MM.1S (cell line): Measurements from ENCODE around the gene MOAP1.
A peak's percentile ranks its signal among the peaks of the same experiment; 100 is the strongest.

Experiments used
- DNase-seq: peaks from one replicate; pipeline ENCODE4 v3.0.0-alpha.2; 2015
- H2AFZ ChIP-seq: fragments of 300-600 bp; sonication (generic); 2 replicates; pipeline ENCODE4 v1.6.0; 2016; ENCODE audit warnings: antibody characterized with exemption, low read length
- H3F3A ChIP-seq: fragments of 300-600 bp; sonication (generic); 2 replicates; pipeline ENCODE4 v1.6.1; 2016; ENCODE audit warnings: mild to moderate bottlenecking, antibody characterized with exemption, low read length, moderate library complexity, mixed read lengths; ENCODE audit not compliant: insufficient read depth
- H3K27ac ChIP-seq: fragments of 300-600 bp; sonication (generic); 2 replicates; pipeline ENCODE4 v1.5.1; 2016; ENCODE audit warnings: mild to moderate bottlenecking, low read length
- H3K27me3 ChIP-seq: fragments of 300-600 bp; sonication (generic); replicated peaks from 2 replicates; pipeline ENCODE4 v1.6.0; 2016; ENCODE audit warnings: low read length; ENCODE audit not compliant: insufficient read depth
- H3K36me3 ChIP-seq: fragments of 300-600 bp; sonication (generic); replicated peaks from 2 replicates; pipeline ENCODE4 v1.6.1; 2016; ENCODE audit warnings: mild to moderate bottlenecking, low read length, mixed read lengths; ENCODE audit not compliant: insufficient read depth
- H3K4me1 ChIP-seq: fragments of 300-600 bp; sonication (generic); 2 replicates; pipeline ENCODE4 v1.6.1; 2016; ENCODE audit warnings: low read length, mixed read lengths
- H3K4me2 ChIP-seq: fragments of 300-600 bp; sonication (generic); 2 replicates; pipeline ENCODE4 v1.6.0; 2016; ENCODE audit warnings: low read depth, low read length
- H3K4me3 ChIP-seq: fragments of 300-600 bp; sonication (generic); 2 replicates; pipeline ENCODE4 v1.5.1; 2016; ENCODE audit warnings: low read length, mixed read lengths
- H3K79me2 ChIP-seq: fragments of 300-600 bp; sonication (generic); 2 replicates; pipeline ENCODE4 v1.6.1; 2016; ENCODE audit warnings: mixed run types, low read length, mixed read lengths
- H3K9ac ChIP-seq: fragments of 300-600 bp; sonication (generic); 2 replicates; pipeline ENCODE4 v1.6.1; 2016; ENCODE audit warnings: low read length, mixed read lengths
- H3K9me2 ChIP-seq: fragments of 300-600 bp; sonication (generic); replicated peaks from 2 replicates; pipeline ENCODE4 v1.6.1; 2016; ENCODE audit warnings: mild to moderate bottlenecking, low read length, mixed read lengths; ENCODE audit not compliant: insufficient read depth
- H3K9me3 ChIP-seq: fragments of 300-600 bp; sonication (generic); replicated peaks from 2 replicates; pipeline ENCODE4 v1.6.1; 2016; ENCODE audit warnings: mild to moderate bottlenecking, low read length, mixed read lengths; ENCODE audit not compliant: insufficient read depth
- H4K20me1 ChIP-seq: fragments of 300-600 bp; sonication (generic); 2 replicates; pipeline ENCODE4 v1.6.1; 2016; ENCODE audit warnings: mild to moderate bottlenecking, low read length, moderate library complexity, mixed read lengths; ENCODE audit not compliant: insufficient read depth
- CTCF ChIP-seq: fragments of 300-600 bp; sonication (generic); IDR thresholded peaks from 2 replicates; pipeline ENCODE4 v1.5.1; 2016; ENCODE audit warnings: antibody characterized with exemption, low read length, mixed read lengths
- EZH2 ChIP-seq: fragments of 300-600 bp; sonication (generic); optimal IDR thresholded peaks from 2 replicates; pipeline ENCODE3; 2017; ENCODE audit warnings: low read depth, mild to moderate bottlenecking, antibody characterized with exemption, low read length, mixed read lengths
- EZH2phosphoT487 ChIP-seq: fragments of 300-600 bp; sonication (generic); IDR thresholded peaks from 2 replicates; pipeline ENCODE4 v1.6.1; 2018; ENCODE audit warnings: antibody characterized with exemption, low read length

MOAP1 gene

DNA sequence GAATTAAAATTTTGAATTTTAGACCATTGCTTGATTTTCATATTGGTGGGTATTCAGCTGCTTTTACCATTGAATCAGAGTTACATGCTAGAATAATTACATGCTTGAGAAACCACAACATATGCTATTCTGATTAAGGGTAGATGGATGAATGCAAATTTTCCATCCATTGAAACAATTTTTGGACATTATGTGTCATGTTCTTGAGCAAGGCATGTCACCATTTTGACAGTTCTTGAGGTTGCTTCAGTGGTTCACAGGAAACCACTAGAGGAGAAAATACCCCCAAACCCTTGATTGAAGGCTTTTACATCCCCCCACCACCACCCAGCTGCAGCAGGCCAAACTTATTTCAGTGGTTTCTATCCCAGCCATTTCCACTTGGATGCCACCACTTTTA, 35.8 kb upstream of the MOAP1 start:
- no peaks in the 10 kb centered on the region for H3K79me2 ChIP-seq
- H2AFZ ChIP-seq, result no peak overlapping the region
- H3K4me1 ChIP-seq, result no peaks in the 10 kb centered on the region
- H3K4me3 ChIP-seq, result no peak overlapping the region
- no peak for TF ChIP-seq EZH2phosphoT487
- TF ChIP-seq CTCF, result no peak
- no peak for TF ChIP-seq EZH2
- no peak overlapping the region for H3K9ac ChIP-seq
- H3K4me2 ChIP-seq, result no peak overlapping the region
- no peaks in the 10 kb centered on the region for H3F3A ChIP-seq
- no peak for DNase-seq
- no peaks in the 10 kb centered on the region for H3K36me3 ChIP-seq
- no peaks in the 10 kb centered on the region for H3K9me3 ChIP-seq
- no peaks in the 10 kb centered on the region for H3K9me2 ChIP-seq
- no peaks in the 10 kb centered on the region for H4K20me1 ChIP-seq
- no peak overlapping the region for H3K27ac ChIP-seq
- H3K27me3 ChIP-seq, result no peaks in the 10 kb centered on the region

DNA sequence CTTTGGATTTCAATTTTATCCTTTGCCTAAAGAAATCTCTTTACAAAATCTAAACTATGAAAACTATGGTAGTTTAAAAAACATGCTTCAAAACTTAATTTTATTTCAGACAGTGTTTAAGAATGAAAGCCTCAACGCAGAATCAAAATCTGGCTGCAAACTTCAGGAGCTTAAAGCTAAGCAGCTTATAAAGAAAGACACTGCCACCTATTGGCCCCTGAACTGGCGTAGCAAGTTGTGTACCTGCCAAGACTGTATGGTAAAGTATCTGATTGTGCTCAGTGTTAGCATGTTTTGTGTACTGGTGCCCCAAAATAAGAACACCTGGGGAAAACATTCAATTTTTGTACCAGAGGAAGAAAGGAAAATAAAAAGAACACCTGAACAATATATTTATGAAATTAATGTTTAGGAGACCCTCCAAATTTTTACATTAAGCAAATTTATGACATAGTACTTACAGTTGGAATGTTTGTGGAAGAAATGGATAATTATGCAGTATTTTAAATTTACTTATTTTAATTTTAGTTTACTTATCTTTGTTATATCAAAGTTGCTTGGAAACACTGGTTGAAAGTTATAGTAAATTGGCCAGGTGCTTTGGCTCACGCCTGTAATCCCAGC, 34.5 kb upstream of the MOAP1 start:
- Histone ChIP-seq H3K9ac (no peak overlapping the region), H3K9me3 (no peaks in the 10 kb centered on the region), H3K9me2 (no peaks in the 10 kb centered on the region), H3K4me3 (no peak overlapping the region), H3K4me1 (no peaks in the 10 kb centered on the region), H3K27ac (no peak overlapping the region), H3K4me2 (no peak overlapping the region), H3K36me3 (no peaks in the 10 kb centered on the region), H3K79me2 (no peaks in the 10 kb centered on the region), H3F3A (no peaks in the 10 kb centered on the region), H2AFZ (no peak overlapping the region), H3K27me3 (no peaks in the 10 kb centered on the region), H4K20me1 (no peaks in the 10 kb centered on the region)
- no peak for TF ChIP-seq EZH2
- TF ChIP-seq CTCF, result peak; percentile 46
- DNase-seq, result peak; percentile 54

- TF ChIP-seq EZH2 (no peak), CTCF (no peak), EZH2phosphoT487 (no peak)
- no peaks in the 10 kb centered on the region for H4K20me1 ChIP-seq
- H2AFZ ChIP-seq, result no peak overlapping the region
- DNase-seq, result no peak
- no peaks in the 10 kb centered on the region for H3K9me2 ChIP-seq
- peaks cover 2% of the 10 kb centered on the region for H3K79me2 ChIP-seq
- no peak overlapping the region for H3K9ac ChIP-seq
- no peaks in the 10 kb centered on the region for H3K27me3 ChIP-seq
- H3K4me2 ChIP-seq, result no peak overlapping the region
- no peak overlapping the region for H3K4me3 ChIP-seq
- H3K27ac ChIP-seq, result no peak overlapping the region
- 0 out of 2 replicates have a peak, but pooled peaks cover 3% of the 10 kb centered on the region for H3K4me1 ChIP-seq
- no peaks in the 10 kb centered on the region for H3F3A ChIP-seq
- no peaks in the 10 kb centered on the region for H3K36me3 ChIP-seq
- H3K9me3 ChIP-seq, result no peaks in the 10 kb centered on the region
Observed at GRCh38 chr14:93214598-93214997, 29.9 kb upstream of the MOAP1 start.
